ENCODE measurements around the gene ACP3. TPM values are rescaled to one million over a fixed set of nuclear protein-coding genes. Genes with fewer than 3 reads are reported as not detected.

Gene ACP3, protein sequence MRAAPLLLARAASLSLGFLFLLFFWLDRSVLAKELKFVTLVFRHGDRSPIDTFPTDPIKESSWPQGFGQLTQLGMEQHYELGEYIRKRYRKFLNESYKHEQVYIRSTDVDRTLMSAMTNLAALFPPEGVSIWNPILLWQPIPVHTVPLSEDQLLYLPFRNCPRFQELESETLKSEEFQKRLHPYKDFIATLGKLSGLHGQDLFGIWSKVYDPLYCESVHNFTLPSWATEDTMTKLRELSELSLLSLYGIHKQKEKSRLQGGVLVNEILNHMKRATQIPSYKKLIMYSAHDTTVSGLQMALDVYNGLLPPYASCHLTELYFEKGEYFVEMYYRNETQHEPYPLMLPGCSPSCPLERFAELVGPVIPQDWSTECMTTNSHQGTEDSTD
- not detected for total RNA-seq

GRCh38 chr3:132317229-132317948 lies at the start of gene ACP3:
Gene ACP3 (plus strand): TSS chr3:132317407. CDS start chr3:132317457, 50 bp downstream.

Other genes starting within 250 kb of the ACP3 start
- gene DNAJC13, start 100.1 kb downstream of the ACP3 start, total RNA-seq, result 10 to 100 TPM; 32.4 to 33.3 TPM

Measured in activated naive CD4-positive, alpha-beta T cell treated with anti-CD3 and anti-CD28 coated beads, Interleukin-2, amount 10 ng/mL, durations not matched to agents 5 hours and 36 hours (primary cell).